ENCODE results near the gene CCL18.

The CCL18 gene

GRCh38 chr17:36048066-36048465 lies 16.0 kb upstream of the CCL18 start:
- Histone ChIP-seq H3K9me3 (ENCODE audit: control insufficient read depth, low read length) (peaks cover 25% of the 10 kb centered on the region), H3K4me3 (ENCODE audit: low read length) (no peak overlapping the region), H3K27me3 (replicated peaks; ENCODE audit: control insufficient read depth, insufficient read depth, low read length) (peaks cover 4% of the 10 kb centered on the region), H3K36me3 (ENCODE audit: control insufficient read depth, insufficient read depth, low read length, severe bottlenecking) (no peaks in the 10 kb centered on the region), H3K4me1 (ENCODE audit: control insufficient read depth, insufficient read depth, low read length) (no peaks in the 10 kb centered on the region), H3K9ac (ENCODE audit: low read length) (no peak overlapping the region)
- DNase-seq (ENCODE audit: low read depth) = no peak

- Histone ChIP-seq H3K27me3 (replicated peaks; ENCODE audit: control insufficient read depth, insufficient read depth, low read length) (peaks cover 4% of the 10 kb centered on the region), H3K9me3 (ENCODE audit: control insufficient read depth, low read length) (peaks cover 25% of the 10 kb centered on the region), H3K4me3 (ENCODE audit: low read length) (no peak overlapping the region), H3K4me1 (ENCODE audit: control insufficient read depth, insufficient read depth, low read length) (no peaks in the 10 kb centered on the region), H3K9ac (ENCODE audit: low read length) (no peak overlapping the region), H3K36me3 (ENCODE audit: control insufficient read depth, insufficient read depth, low read length, severe bottlenecking) (no peaks in the 10 kb centered on the region)
- no peak for DNase-seq (ENCODE audit: low read depth)
Measured at GRCh38 chr17:36049643-36050042, 14.4 kb upstream of the CCL18 start.

- Histone ChIP-seq H3K36me3 (ENCODE audit: control insufficient read depth, insufficient read depth, low read length, severe bottlenecking) (no peaks in the 10 kb centered on the region), H3K9ac (ENCODE audit: low read length) (no peak overlapping the region), H3K4me3 (ENCODE audit: low read length) (no peak overlapping the region), H3K27me3 (replicated peaks; ENCODE audit: control insufficient read depth, insufficient read depth, low read length) (peaks cover 11% of the 10 kb centered on the region), H3K9me3 (ENCODE audit: control insufficient read depth, low read length) (peaks cover 4% of the 10 kb centered on the region), H3K4me1 (ENCODE audit: control insufficient read depth, insufficient read depth, low read length) (no peaks in the 10 kb centered on the region)
- DNase-seq (ENCODE audit: low read depth) = no peak
Measured at GRCh38 chr17:36055171-36055570, 8.9 kb upstream of the CCL18 start.

- H3K9ac ChIP-seq (ENCODE audit: low read length) = no peak overlapping the region
- H3K27me3 ChIP-seq (replicated peaks; ENCODE audit: control insufficient read depth, insufficient read depth, low read length) = peaks cover 11% of the 10 kb centered on the region
- no peaks in the 10 kb centered on the region for H3K36me3 ChIP-seq (ENCODE audit: control insufficient read depth, insufficient read depth, low read length, severe bottlenecking)
- peaks cover 4% of the 10 kb centered on the region for H3K9me3 ChIP-seq (ENCODE audit: control insufficient read depth, low read length)
- DNase-seq (ENCODE audit: low read depth) = no peak
- no peak overlapping the region for H3K4me3 ChIP-seq (ENCODE audit: low read length)
- H3K4me1 ChIP-seq (ENCODE audit: control insufficient read depth, insufficient read depth, low read length) = no peaks in the 10 kb centered on the region
Measured at GRCh38 chr17:36055921-36056520, 8.1 kb upstream of the CCL18 start.

- H3K4me1 ChIP-seq (ENCODE audit: control insufficient read depth, insufficient read depth, low read length) = no peaks in the 10 kb centered on the region
- no peak for DNase-seq (ENCODE audit: low read depth)
- no peaks in the 10 kb centered on the region for H3K36me3 ChIP-seq (ENCODE audit: control insufficient read depth, insufficient read depth, low read length, severe bottlenecking)
- no peaks in the 10 kb centered on the region for H3K9me3 ChIP-seq (ENCODE audit: control insufficient read depth, low read length)
- H3K4me3 ChIP-seq (ENCODE audit: low read length) = no peak overlapping the region
- peaks cover 16% of the 10 kb centered on the region for H3K27me3 ChIP-seq (replicated peaks; ENCODE audit: control insufficient read depth, insufficient read depth, low read length)
- no peak overlapping the region for H3K9ac ChIP-seq (ENCODE audit: low read length)
Measured at GRCh38 chr17:36057911-36058310, 6.2 kb upstream of the CCL18 start.

GRCh38 chr17:36059406-36059805 lies 4.7 kb upstream of the CCL18 start:
- no peak overlapping the region for H3K4me3 ChIP-seq (ENCODE audit: low read length)
- H3K27me3 ChIP-seq (replicated peaks; ENCODE audit: control insufficient read depth, insufficient read depth, low read length) = peaks cover 16% of the 10 kb centered on the region
- H3K9ac ChIP-seq (ENCODE audit: low read length) = no peak overlapping the region
- DNase-seq (ENCODE audit: low read depth) = no peak
- H3K9me3 ChIP-seq (ENCODE audit: control insufficient read depth, low read length) = peaks cover 8% of the 10 kb centered on the region
- H3K36me3 ChIP-seq (ENCODE audit: control insufficient read depth, insufficient read depth, low read length, severe bottlenecking) = no peaks in the 10 kb centered on the region
- no peaks in the 10 kb centered on the region for H3K4me1 ChIP-seq (ENCODE audit: control insufficient read depth, insufficient read depth, low read length)

GRCh38 chr17:36060816-36061215 lies 3.3 kb upstream of the CCL18 start:
- H3K9me3 ChIP-seq (ENCODE audit: control insufficient read depth, low read length) = peaks cover 10% of the 10 kb centered on the region
- no peaks in the 10 kb centered on the region for H3K4me1 ChIP-seq (ENCODE audit: control insufficient read depth, insufficient read depth, low read length)
- H3K27me3 ChIP-seq (replicated peaks; ENCODE audit: control insufficient read depth, insufficient read depth, low read length) = peaks cover 16% of the 10 kb centered on the region
- H3K9ac ChIP-seq (ENCODE audit: low read length) = no peak overlapping the region
- no peak for DNase-seq (ENCODE audit: low read depth)
- no peak overlapping the region for H3K4me3 ChIP-seq (ENCODE audit: low read length)
- H3K36me3 ChIP-seq (ENCODE audit: control insufficient read depth, insufficient read depth, low read length, severe bottlenecking) = no peaks in the 10 kb centered on the region

- Histone ChIP-seq H3K9me3 (ENCODE audit: control insufficient read depth, low read length) (peaks cover 14% of the 10 kb centered on the region), H3K9ac (ENCODE audit: low read length) (no peak overlapping the region), H3K4me1 (ENCODE audit: control insufficient read depth, insufficient read depth, low read length) (no peaks in the 10 kb centered on the region), H3K4me3 (ENCODE audit: low read length) (no peak overlapping the region), H3K27me3 (replicated peaks; ENCODE audit: control insufficient read depth, insufficient read depth, low read length) (peaks cover 14% of the 10 kb centered on the region), H3K36me3 (ENCODE audit: control insufficient read depth, insufficient read depth, low read length, severe bottlenecking) (no peaks in the 10 kb centered on the region)
- no peak for DNase-seq (ENCODE audit: low read depth)
Measured at GRCh38 chr17:36066365-36066985, 2.4 kb downstream of the CCL18 start.

GRCh38 chr17:36068524-36068923 lies 4.5 kb downstream of the CCL18 start:
- no peak overlapping the region for H3K9ac ChIP-seq (ENCODE audit: low read length)
- no peaks in the 10 kb centered on the region for H3K4me1 ChIP-seq (ENCODE audit: control insufficient read depth, insufficient read depth, low read length)
- H3K4me3 ChIP-seq (ENCODE audit: low read length) = no peak overlapping the region
- H3K36me3 ChIP-seq (ENCODE audit: control insufficient read depth, insufficient read depth, low read length, severe bottlenecking) = no peaks in the 10 kb centered on the region
- H3K27me3 ChIP-seq (replicated peaks; ENCODE audit: control insufficient read depth, insufficient read depth, low read length) = peaks cover 8% of the 10 kb centered on the region
- no peak for DNase-seq (ENCODE audit: low read depth)
- H3K9me3 ChIP-seq (ENCODE audit: control insufficient read depth, low read length) = peaks cover 14% of the 10 kb centered on the region

- no peaks in the 10 kb centered on the region for H3K4me1 ChIP-seq (ENCODE audit: control insufficient read depth, insufficient read depth, low read length)
- H3K9me3 ChIP-seq (ENCODE audit: control insufficient read depth, low read length) = peaks cover 8% of the 10 kb centered on the region
- DNase-seq (ENCODE audit: low read depth) = no peak
- H3K9ac ChIP-seq (ENCODE audit: low read length) = no peak overlapping the region
- H3K27me3 ChIP-seq (replicated peaks; ENCODE audit: control insufficient read depth, insufficient read depth, low read length) = peaks cover 8% of the 10 kb centered on the region
- no peak overlapping the region for H3K4me3 ChIP-seq (ENCODE audit: low read length)
- H3K36me3 ChIP-seq (ENCODE audit: control insufficient read depth, insufficient read depth, low read length, severe bottlenecking) = no peaks in the 10 kb centered on the region
Measured at GRCh38 chr17:36069136-36069535, 5.1 kb downstream of the CCL18 start.

- peaks cover 6% of the 10 kb centered on the region for H3K9me3 ChIP-seq (ENCODE audit: control insufficient read depth, low read length)
- no peaks in the 10 kb centered on the region for H3K36me3 ChIP-seq (ENCODE audit: control insufficient read depth, insufficient read depth, low read length, severe bottlenecking)
- H3K9ac ChIP-seq (ENCODE audit: low read length) = no peak overlapping the region
- no peaks in the 10 kb centered on the region for H3K4me1 ChIP-seq (ENCODE audit: control insufficient read depth, insufficient read depth, low read length)
- H3K4me3 ChIP-seq (ENCODE audit: low read length) = no peak overlapping the region
- no peak for DNase-seq (ENCODE audit: low read depth)
- H3K27me3 ChIP-seq (replicated peaks; ENCODE audit: control insufficient read depth, insufficient read depth, low read length) = peaks cover 8% of the 10 kb centered on the region
Measured at GRCh38 chr17:36070427-36070826, 6.4 kb downstream of the CCL18 start.

- no peaks in the 10 kb centered on the region for H3K36me3 ChIP-seq (ENCODE audit: control insufficient read depth, insufficient read depth, low read length, severe bottlenecking)
- peaks cover 2% of the 10 kb centered on the region for H3K27me3 ChIP-seq (replicated peaks; ENCODE audit: control insufficient read depth, insufficient read depth, low read length)
- H3K9me3 ChIP-seq (ENCODE audit: control insufficient read depth, low read length) = no peaks in the 10 kb centered on the region
- no peaks in the 10 kb centered on the region for H3K4me1 ChIP-seq (ENCODE audit: control insufficient read depth, insufficient read depth, low read length)
- H3K9ac ChIP-seq (ENCODE audit: low read length) = no peak overlapping the region
- DNase-seq (ENCODE audit: low read depth) = no peak
- H3K4me3 ChIP-seq (ENCODE audit: low read length) = no peak overlapping the region
Measured at GRCh38 chr17:36071751-36072150, 7.7 kb downstream of the CCL18 start.

Data from adipocyte (in vitro differentiated cells).